Neural progenitor cell (in vitro differentiated cells): ENCODE data around the gene PCDHA9.

Experiments
- EZH2 ChIP-seq: fragments of 200-600 bp; sonication (generic); IDR thresholded peaks from 2 replicates; pipeline ENCODE4 v1.6.1; 2017; ENCODE audit warnings: antibody characterized with exemption, mild to moderate bottlenecking, moderate library complexity
- TF ChIP-seq, protein P1 (sequence below): fragments of 200-600 bp; sonication (generic); IDR thresholded peaks from 2 replicates; pipeline ENCODE4 v1.5.1; 2017; ENCODE audit warnings: antibody characterized with exemption, mild to moderate bottlenecking

GRCh38 chr5:140833993-140834392, 14.2 kb upstream of the PCDHA9 start, which contains the start of gene PCDHA7:
- TF ChIP-seq, protein P1, sequence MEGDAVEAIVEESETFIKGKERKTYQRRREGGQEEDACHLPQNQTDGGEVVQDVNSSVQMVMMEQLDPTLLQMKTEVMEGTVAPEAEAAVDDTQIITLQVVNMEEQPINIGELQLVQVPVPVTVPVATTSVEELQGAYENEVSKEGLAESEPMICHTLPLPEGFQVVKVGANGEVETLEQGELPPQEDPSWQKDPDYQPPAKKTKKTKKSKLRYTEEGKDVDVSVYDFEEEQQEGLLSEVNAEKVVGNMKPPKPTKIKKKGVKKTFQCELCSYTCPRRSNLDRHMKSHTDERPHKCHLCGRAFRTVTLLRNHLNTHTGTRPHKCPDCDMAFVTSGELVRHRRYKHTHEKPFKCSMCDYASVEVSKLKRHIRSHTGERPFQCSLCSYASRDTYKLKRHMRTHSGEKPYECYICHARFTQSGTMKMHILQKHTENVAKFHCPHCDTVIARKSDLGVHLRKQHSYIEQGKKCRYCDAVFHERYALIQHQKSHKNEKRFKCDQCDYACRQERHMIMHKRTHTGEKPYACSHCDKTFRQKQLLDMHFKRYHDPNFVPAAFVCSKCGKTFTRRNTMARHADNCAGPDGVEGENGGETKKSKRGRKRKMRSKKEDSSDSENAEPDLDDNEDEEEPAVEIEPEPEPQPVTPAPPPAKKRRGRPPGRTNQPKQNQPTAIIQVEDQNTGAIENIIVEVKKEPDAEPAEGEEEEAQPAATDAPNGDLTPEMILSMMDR: no peak
- no peak for TF ChIP-seq EZH2
